Stimulated activated naive CD4-positive, alpha-beta T cell treated with Interleukin-2 at 50 U/mL for 16 hours (primary cell): Measurements from ENCODE around the gene ATAD3A.
"Not testable (repeated sequence)": the region's sequence is repeated elsewhere in the genome, so short reads cannot be mapped to it uniquely, and the experiment has no call there.

Source experiments
- DNase-seq: peaks from one replicate; lab custom pipeline; 2025; lab: John Stamatoyannopoulos, UW

The ATAD3A gene

GRCh38 chr1:1489861-1490260 is 22.1 kb upstream of the ATAD3A start:
- no peak for DNase-seq

DNA sequence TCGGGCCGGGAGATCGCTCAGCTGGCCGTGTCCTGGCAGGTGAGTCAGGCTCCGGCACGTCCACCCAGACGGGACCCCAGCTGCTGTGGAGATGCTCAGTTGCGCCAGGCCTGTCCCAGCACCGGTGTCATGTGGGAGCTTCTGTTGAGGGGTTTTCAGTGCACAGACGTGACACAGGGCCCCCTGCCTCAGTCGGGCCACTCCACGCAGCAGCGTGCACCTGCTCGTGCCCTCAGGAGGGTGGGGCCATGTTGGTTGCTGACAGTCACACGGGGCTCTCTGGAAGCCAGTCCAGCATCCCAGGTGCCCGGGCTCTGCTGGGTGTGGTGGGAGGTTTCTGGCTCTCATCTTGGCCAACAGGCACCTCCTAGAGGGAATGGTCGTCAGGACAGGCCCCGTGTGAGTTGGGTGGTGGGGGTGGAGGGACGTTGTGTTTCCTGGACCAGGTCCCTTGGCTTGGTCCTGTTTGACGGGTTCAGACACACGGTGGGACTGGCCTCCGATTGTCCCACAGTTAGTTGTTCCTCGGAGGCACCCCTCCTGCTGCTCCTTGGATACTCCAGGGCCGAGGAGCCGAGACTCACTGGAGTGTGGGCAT is 21.2 kb upstream of the ATAD3A start:
- no peak for DNase-seq

GRCh38 chr1:1491601-1492000 is 20.4 kb upstream of the ATAD3A start:
- no peak for DNase-seq

- not testable (repeated sequence) for DNase-seq
These were observed 17.7 kb upstream of the ATAD3A start for GRCh38 chr1:1494311-1494710.

- not testable (repeated sequence) for DNase-seq
These were observed 16.4 kb upstream of the ATAD3A start for GRCh38 chr1:1495461-1495975.

- peak; percentile 65 for DNase-seq
These were observed 7.1 kb upstream of the ATAD3A start for GRCh38 chr1:1504777-1505365.

DNA sequence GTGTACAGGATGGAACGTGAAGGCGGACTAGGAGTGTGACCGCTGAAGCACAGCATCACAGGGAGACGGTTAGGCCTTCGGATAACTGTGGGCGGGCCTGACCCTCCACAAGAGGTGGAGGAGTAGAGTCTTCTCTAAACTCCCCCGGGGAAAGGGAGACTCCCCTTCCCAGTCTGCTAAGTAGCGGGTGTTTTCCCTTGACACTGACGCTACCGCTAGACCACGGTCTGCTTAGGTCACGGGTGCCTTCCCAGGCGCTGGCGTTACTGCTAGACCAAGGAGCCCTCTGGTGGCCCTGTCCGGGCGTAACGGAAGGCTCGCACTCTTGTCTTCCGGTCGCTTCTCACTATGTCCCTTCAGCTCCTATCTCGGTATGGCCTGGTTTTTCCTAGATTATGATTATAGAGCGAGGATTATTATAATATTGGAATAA is 6.6 kb upstream of the ATAD3A start:
- not testable (repeated sequence) for DNase-seq

DNA sequence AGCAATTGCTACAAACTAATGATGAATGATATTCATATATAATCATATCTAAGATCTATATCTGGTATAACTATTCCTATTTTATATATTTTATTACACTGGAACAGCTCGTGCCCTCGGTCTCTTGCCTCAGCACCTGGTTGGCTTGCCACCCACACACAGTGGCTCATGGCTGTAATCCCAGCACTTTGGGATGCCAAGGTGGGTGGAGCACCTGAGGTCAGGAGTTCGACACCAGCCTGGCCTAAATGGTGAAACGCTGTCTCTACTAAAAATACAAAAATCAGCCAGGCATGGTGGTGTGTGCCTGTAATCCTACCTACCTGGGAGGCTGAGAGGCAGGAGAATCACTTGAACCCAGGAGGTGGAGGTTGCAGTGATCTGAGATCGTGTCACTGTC is 6.2 kb upstream of the ATAD3A start:
- not testable (repeated sequence) for DNase-seq

DNA sequence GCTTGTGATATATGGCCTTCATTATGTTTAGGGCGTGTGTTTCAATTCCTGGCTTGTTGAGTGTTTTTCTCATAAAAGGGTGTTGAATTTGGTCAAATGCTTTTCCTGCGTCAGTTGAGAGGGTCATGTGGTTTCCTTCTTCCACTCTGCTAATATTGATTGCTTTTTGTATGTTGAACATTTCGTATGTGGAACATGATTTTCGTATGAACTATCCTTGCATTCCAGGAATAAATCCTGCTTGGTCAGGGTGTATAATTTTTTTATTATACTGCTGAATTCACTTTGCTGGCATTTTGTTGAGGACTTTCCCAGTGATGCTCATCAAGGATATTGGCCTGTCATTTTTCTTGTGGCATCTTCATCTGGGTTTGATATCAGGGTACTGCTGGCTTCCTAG is 4.7 kb upstream of the ATAD3A start:
- no peak for DNase-seq

DNA sequence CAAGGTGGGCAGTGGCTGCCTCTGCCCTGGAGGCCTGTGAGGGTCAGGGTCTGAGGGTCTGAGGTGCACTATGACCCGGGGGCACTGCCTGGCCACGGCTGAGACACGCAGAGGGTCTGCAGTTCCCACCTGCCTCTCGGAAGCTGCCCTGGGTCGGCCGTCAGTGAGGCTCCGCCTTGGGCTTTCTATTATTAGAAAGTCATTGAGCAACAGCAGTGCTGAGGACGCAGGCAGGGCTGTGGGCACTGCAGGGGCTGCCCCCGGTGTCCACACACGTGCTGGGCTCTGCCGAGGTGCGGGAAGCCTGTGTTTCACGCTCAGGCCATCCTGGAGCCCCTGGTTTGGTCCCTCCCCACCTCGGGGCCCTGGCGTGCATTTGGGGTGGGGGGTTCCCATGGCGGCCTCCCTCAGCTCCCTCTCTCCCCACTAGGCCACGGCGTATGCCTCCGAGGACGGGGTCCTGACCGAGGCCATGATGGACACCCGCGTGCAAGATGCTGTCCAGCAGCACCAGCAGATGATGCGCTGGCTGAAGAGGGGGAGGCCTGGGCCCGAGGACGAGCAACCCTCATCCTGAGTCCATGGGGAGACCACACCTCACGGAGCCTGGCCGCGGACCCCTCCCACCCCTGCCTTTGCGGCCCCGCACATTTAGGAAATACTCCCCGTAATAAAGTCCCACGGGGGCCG is 3.0 kb upstream of the ATAD3A start:
- DNase-seq = not testable (repeated sequence)

DNA sequence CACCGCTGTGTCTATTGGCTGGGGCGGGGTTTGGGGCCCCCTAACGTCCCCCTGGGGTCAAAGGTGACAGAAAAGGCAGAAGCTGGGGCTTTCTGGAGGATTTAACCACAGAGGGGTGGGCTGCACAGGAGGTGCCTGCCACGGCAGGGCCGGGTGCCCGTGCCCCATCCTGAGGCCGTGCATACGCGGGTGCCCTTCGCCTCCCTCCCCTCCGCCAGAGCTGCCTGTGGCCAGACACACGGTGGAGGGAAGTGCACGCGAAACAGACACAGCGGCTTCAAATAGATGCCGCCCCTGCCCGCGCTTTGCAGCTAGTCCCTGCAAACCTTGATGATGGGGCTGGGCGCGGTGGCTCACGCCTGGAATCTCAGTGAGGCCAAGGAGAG is 2.5 kb upstream of the ATAD3A start:
- DNase-seq = not testable (repeated sequence)

DNA sequence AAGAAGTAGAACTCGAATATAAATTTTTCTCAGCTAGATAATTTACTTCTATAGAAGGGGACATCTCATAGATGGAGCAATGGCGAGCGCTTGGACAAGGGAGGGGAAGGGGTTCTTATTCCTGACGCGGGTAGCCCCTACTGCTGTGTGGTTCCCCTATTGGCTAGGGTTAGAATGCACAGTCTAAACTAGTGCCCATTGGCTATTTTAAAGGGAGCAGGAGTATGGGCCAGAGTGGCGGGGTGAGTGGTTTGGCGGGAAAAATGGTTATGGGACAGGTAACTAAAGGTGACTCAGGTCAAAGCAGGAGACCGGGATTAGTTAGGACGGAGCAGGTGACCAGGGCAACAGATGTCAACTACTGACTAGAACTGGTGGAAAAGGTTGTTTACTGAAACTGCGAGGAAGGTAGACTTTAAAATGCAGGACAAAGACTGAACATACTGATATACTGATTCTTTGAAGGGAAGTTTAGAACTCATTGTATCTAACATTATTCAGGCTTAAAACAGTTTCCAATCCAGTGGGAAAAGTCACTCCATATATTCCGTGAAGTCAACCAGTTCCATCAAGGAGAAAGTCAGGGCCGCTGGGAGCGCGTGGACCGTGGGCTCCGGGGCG is 940 bp upstream of the ATAD3A start:
- DNase-seq = no peak

DNA sequence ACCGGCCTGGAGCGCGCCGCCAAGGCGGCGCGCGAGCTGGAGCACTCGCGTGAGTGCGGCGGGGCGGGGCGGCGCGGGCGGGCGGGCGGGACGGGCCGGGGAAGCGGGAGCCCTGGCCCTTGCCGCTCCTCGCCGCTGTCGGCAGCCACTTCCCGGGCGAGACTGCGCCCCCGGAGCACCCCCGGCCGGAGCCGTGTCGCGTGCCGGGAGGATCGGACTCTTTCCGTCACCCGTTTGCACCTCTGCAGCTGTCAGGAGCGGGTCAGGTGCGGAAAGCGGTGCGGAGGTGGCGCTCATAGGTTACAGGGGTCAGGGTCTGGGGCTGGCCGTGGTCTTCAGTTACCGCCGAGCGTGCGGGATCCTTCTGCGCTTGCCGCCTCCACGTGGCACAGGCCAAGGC is 463 bp downstream of the ATAD3A start:
- DNase-seq = peak; percentile 13

GRCh38 chr1:1513675-1514074 is 1.7 kb downstream of the ATAD3A start:
- DNase-seq = not testable (repeated sequence)

DNA sequence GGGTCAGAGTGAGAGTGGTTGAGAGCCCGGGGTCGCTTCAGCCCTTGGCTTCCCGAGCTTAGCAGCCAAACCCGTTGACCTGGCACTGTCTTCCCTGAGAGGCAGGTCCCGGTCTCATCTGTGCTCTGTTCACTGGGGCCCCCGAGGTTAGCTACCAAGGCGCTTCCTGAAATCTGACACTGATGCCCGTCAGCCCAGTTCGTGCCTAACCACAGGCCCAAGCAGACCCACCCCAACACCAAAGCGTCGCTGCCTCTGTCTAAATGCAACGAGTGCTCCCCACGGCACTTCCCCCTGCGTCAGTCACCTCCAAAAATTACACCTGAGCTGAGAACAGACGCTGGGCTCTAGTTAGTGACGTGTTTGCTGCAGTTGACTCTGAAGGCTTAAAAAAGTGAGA is 2.4 kb downstream of the ATAD3A start:
- not testable (repeated sequence) for DNase-seq

DNA sequence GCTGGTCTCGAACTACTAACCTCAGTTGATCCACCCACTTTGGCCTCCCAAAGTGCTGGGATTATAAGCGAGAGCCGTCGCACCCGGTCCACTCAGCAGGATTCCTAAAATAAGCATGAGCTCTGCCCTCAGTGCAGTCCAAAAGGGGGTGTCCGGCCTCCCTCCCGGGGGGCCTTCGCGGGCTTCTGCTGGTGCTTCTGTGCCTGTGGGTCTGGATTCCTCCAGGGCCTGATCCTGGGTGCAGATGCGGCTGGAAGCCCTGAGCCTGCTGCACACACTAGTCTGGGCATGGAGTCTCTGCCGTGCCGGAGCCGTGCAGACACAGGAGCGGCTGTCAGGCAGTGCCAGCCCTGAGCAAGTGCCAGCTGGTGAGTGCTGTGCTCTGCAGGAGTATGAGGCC is 5.0 kb downstream of the ATAD3A start:
- not testable (repeated sequence) for DNase-seq

GRCh38 chr1:1517973-1518620 is 6.1 kb downstream of the ATAD3A start:
- DNase-seq = no peak

- not testable (repeated sequence) for DNase-seq
These were observed 6.7 kb downstream of the ATAD3A start for GRCh38 chr1:1518621-1519007.

GRCh38 chr1:1519805-1520505 is 8.0 kb downstream of the ATAD3A start:
- DNase-seq = not testable (repeated sequence)

DNA sequence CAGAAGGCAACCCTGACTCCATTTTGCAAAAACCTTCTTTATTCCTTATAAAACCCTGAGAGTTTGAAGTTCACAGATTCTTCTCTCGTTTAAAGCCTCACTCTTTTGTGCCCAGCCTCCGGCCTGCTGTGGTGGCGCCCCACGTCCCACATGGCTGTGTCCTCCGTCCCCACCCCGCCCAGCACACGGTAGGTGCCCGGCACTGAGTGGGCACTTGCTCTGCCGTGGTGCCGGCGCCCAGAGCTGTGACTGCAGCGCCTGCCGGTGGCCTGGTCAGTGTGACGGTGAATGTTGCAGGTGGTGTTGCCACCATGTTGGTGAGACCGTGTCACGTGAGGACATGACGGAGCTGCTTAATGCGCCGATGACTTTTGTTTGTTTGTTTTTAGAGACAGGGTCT is 9.4 kb downstream of the ATAD3A start:
- DNase-seq = no peak

DNA sequence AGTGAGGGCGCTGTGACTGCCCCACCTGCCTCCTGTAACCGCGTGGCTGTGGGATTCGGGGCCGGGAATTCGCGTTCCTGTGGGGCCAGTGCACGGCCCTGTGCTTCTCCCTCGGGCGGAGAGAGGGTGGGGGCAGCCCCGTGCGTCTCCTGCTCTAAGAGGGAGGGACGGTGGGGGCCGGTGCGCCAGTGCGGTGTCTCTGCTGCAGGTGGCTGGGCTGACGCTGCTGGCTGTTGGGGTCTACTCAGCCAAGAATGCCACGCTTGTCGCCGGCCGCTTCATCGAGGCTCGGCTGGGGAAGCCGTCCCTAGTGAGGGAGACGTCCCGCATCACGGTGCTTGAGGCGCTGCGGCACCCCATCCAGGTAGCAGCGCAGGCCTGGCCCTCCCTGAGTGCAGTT is 10.6 kb downstream of the ATAD3A start:
- DNase-seq = not testable (repeated sequence)

DNA sequence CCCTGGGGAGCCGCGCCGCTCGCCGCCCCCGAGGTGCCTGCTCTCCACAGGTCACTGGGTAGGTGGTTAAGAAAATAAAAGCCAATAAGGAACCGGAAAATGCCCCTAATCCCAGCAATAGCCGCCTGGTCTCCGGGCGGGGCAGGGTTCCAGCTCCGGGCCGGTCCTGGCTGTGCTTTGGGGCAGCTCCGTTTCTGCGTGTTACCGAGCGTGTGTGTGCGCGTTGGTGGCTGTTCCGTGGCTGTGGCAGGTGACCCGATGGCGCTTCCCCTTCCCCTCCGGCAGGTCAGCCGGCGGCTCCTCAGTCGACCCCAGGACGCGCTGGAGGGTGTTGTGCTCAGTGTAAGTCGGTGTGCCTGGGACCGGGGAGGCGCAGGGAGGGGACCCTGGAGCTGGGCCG is 11.3 kb downstream of the ATAD3A start:
- not testable (repeated sequence) for DNase-seq
